ENCODE data around the gene AQP7.

Gene AQP7

DNA sequence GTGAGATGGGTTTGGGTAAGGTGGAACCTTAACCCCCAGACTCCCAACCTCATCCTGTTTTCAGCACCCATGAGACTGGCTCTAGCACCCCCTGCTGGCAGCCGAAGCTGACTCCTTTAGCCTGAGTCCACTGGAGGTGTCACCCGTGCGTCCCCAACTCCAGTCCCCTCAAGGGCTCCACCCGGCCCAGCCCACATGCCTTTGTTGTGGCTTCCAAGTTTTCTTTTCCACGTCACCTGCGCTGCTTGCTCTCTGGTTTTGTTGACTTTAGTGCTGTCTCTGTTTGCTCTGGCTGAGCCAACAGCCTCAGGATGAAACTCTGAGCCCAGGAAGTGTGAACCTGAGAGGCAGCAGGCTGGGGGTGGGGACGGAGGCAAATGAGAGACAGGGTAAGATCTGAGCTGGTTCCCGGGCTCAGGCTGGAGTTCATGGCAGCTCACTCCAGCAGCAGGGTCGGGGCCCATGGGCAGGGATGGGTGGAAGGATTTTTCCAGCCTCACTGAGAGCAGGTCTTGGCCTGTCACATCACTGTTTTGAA lies 13.2 kb upstream of the AQP7 start:
- Histone ChIP-seq H3K27ac (ENCODE audit: poor library complexity, severe bottlenecking) (no peak overlapping the region), H3K4me1 (ENCODE audit: insufficient read depth, poor library complexity, severe bottlenecking) (peaks cover 32% of the 10 kb centered on the region), H3K27me3 (ENCODE audit: insufficient read depth, poor library complexity, severe bottlenecking) (no peaks in the 10 kb centered on the region), H3K4me3 (ENCODE audit: severe bottlenecking) (no peak overlapping the region), H3K36me3 (ENCODE audit: low read depth) (no peaks in the 10 kb centered on the region), H3K9me3 (ENCODE audit: severe bottlenecking) (no peaks in the 10 kb centered on the region)
- ATAC-seq (ENCODE audit: low read depth) = peak; percentile 72
- TF ChIP-seq, protein P1, sequence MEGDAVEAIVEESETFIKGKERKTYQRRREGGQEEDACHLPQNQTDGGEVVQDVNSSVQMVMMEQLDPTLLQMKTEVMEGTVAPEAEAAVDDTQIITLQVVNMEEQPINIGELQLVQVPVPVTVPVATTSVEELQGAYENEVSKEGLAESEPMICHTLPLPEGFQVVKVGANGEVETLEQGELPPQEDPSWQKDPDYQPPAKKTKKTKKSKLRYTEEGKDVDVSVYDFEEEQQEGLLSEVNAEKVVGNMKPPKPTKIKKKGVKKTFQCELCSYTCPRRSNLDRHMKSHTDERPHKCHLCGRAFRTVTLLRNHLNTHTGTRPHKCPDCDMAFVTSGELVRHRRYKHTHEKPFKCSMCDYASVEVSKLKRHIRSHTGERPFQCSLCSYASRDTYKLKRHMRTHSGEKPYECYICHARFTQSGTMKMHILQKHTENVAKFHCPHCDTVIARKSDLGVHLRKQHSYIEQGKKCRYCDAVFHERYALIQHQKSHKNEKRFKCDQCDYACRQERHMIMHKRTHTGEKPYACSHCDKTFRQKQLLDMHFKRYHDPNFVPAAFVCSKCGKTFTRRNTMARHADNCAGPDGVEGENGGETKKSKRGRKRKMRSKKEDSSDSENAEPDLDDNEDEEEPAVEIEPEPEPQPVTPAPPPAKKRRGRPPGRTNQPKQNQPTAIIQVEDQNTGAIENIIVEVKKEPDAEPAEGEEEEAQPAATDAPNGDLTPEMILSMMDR (IDR thresholded peaks at IDR 0.05; ENCODE audit: poor library complexity, severe bottlenecking) = peak; percentile 75
- DNase-seq (ENCODE audit: low spot score) = no peak

DNA sequence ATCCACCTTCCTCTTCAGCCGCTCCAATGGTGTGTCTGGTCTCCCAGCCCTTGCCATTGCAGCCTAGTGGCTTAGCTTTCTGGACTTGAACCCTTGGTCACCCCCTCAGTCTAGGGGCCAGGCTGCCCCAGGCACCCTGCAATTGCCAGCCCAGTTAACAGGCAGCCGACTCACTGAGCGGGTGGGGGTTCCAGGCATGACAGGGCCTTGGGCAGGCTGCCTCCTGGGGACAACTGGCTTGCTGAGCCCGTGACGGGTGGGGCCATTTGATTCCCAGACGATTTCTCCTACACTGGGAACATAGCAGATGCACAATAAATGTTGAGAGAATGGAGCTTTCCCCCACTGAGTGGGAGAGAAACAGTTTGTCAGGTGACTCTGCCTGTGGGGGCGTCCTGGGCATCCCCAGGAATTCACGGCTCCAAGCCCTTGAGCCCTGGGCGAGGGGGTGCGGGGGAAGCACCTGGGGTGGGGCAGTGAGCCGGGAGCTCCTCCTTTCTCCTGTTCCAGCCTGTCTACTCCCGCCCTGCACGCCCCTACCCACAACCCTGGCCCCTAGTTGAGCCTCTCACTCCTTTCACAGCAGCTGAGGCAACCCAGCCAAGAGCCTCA lies 12.6 kb upstream of the AQP7 start:
- Histone ChIP-seq H3K9me3 (ENCODE audit: severe bottlenecking) (no peaks in the 10 kb centered on the region), H3K4me1 (ENCODE audit: insufficient read depth, poor library complexity, severe bottlenecking) (peaks cover 32% of the 10 kb centered on the region), H3K4me3 (ENCODE audit: severe bottlenecking) (no peak overlapping the region), H3K27ac (ENCODE audit: poor library complexity, severe bottlenecking) (no peak overlapping the region), H3K27me3 (ENCODE audit: insufficient read depth, poor library complexity, severe bottlenecking) (no peaks in the 10 kb centered on the region), H3K36me3 (ENCODE audit: low read depth) (no peaks in the 10 kb centered on the region)
- DNase-seq (ENCODE audit: low spot score) (no peak), ATAC-seq (ENCODE audit: low read depth) (no peak)
- TF ChIP-seq, protein P1 (IDR thresholded peaks at IDR 0.05; ENCODE audit: poor library complexity, severe bottlenecking) = no peak

DNA sequence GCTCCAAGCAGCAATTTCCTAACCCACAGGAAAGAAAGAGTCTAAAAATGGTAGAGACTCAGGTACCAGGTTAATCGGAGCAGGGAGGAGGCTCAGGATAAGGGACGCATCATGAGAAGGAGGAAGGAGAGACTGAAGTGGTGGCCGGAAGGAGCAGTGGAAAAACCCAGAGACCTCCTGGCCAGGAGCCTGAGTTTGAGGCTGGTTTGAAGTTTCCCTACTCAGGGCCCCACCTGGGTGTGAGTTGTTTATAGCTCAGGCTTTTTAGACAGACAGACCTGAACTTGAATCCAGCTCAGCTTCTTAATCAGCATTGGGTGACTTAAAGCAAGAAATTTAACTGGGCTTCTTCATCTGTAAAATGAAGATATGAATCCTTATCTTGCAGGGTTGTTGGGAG lies 11.9 kb upstream of the AQP7 start:
- TF ChIP-seq, protein P1 (IDR thresholded peaks at IDR 0.05; ENCODE audit: poor library complexity, severe bottlenecking) = no peak
- H3K4me3 ChIP-seq (ENCODE audit: severe bottlenecking) = no peak overlapping the region
- no peaks in the 10 kb centered on the region for H3K9me3 ChIP-seq (ENCODE audit: severe bottlenecking)
- peaks cover 32% of the 10 kb centered on the region for H3K4me1 ChIP-seq (ENCODE audit: insufficient read depth, poor library complexity, severe bottlenecking)
- H3K27me3 ChIP-seq (ENCODE audit: insufficient read depth, poor library complexity, severe bottlenecking) = no peaks in the 10 kb centered on the region
- H3K36me3 ChIP-seq (ENCODE audit: low read depth) = no peaks in the 10 kb centered on the region
- DNase-seq (ENCODE audit: low spot score) (no peak), ATAC-seq (ENCODE audit: low read depth) (no peak)
- no peak overlapping the region for H3K27ac ChIP-seq (ENCODE audit: poor library complexity, severe bottlenecking)

DNA sequence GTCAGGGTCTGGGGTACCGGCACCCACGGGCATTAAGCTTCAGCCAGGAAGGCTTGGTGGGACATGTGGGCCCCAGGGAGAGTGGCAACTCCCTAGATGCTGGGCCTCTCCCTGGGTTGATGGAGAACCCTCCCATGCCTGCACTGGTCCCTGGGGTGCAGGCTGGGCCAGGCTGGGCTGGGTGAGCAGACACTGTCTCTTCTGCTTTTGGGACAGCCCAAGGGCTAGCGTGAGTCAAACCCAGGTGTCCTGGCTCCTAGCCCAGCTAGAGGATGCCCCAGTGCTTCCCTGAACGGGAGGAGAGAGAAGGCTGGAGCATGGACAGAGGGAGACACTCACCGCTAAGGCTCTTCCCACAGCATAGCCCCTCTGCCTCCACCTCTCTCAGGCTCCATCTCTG lies 5.7 kb upstream of the AQP7 start:
- ATAC-seq (ENCODE audit: low read depth) (peak; percentile 83), DNase-seq (ENCODE audit: low spot score) (no peak)
- Histone ChIP-seq H3K4me3 (ENCODE audit: severe bottlenecking) (no peak overlapping the region), H3K27ac (ENCODE audit: poor library complexity, severe bottlenecking) (no peak overlapping the region), H3K4me1 (ENCODE audit: insufficient read depth, poor library complexity, severe bottlenecking) (peaks cover 5% of the 10 kb centered on the region), H3K9me3 (ENCODE audit: severe bottlenecking) (no peaks in the 10 kb centered on the region), H3K27me3 (ENCODE audit: insufficient read depth, poor library complexity, severe bottlenecking) (no peaks in the 10 kb centered on the region), H3K36me3 (ENCODE audit: low read depth) (no peaks in the 10 kb centered on the region)
- TF ChIP-seq, protein P1 (IDR thresholded peaks at IDR 0.05; ENCODE audit: poor library complexity, severe bottlenecking) = no peak

DNA sequence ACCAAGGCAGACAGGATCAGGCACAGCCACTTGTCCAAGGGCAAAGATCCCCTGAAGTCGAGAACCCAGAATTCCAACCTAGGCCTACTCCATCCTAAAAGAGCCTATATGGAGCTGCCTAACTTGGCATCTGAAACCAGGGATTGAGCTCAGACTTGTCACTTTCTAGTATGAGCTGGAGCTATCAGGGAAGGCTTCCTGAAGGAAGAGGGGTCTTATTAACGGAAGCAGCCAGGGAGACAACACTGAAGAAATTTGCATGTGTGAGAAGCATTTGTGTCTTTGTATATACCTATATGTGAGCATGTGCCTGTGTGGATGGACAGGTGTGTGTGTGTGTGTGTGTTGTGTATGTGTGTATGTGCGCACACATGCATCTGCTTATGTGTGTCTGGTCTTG lies 4.7 kb upstream of the AQP7 start:
- no peak for ATAC-seq (ENCODE audit: low read depth)
- no peak for DNase-seq (ENCODE audit: low spot score)
- peaks cover 5% of the 10 kb centered on the region for H3K4me1 ChIP-seq (ENCODE audit: insufficient read depth, poor library complexity, severe bottlenecking)
- no peak overlapping the region for H3K4me3 ChIP-seq (ENCODE audit: severe bottlenecking)
- TF ChIP-seq, protein P1 (IDR thresholded peaks at IDR 0.05; ENCODE audit: poor library complexity, severe bottlenecking) = no peak
- H3K9me3 ChIP-seq (ENCODE audit: severe bottlenecking) = no peaks in the 10 kb centered on the region
- H3K27me3 ChIP-seq (ENCODE audit: insufficient read depth, poor library complexity, severe bottlenecking) = no peaks in the 10 kb centered on the region
- H3K36me3 ChIP-seq (ENCODE audit: low read depth) = no peaks in the 10 kb centered on the region
- no peak overlapping the region for H3K27ac ChIP-seq (ENCODE audit: poor library complexity, severe bottlenecking)
